ENCODE measurements around the gene PLEKHA4. TPM values are rescaled to one million over a fixed set of nuclear protein-coding genes. Genes with fewer than 3 reads are reported as not detected.

The PLEKHA4 gene
- total and polyA plus RNA-seq, 2 experiments from 2014 or later, result 12.2 to 12.3 TPM

- TF ChIP-seq JUNB (IDR thresholded peaks at IDR 0.05; ENCODE audit: unreplicated experiment), result no peak
- TF ChIP-seq ZNF462 (CRISPR knock-in tag; IDR thresholded peaks at IDR 0.05), result no peak
- TF ChIP-seq EZH2 (IDR thresholded peaks at IDR 0.05; ENCODE audit: low read depth, unreplicated experiment), result no peak
- no peak for TF ChIP-seq ZNF331 (CRISPR knock-in tag; IDR thresholded peaks at IDR 0.05; ENCODE audit: low read depth)
- TF ChIP-seq CTCF (conservative IDR thresholded peaks at IDR 0.05; ENCODE audit: low read depth in 2 of 2), result no peak
- no peak for ATAC-seq
- no peaks in the 10 kb centered on the region for H3K27me3 ChIP-seq (ENCODE audit: insufficient read depth)
- H3K4me1 ChIP-seq (ENCODE audit: insufficient read depth), result peaks cover 8% of the 10 kb centered on the region; the same call in 1 of the 2 replicates
- H3K9me3 Mint-ChIP-seq, result no peaks in the 10 kb centered on the region
- no peak overlapping the region for H3K4me2 ChIP-seq
- no peaks in the 10 kb centered on the region for H4K20me1 ChIP-seq (replicated peaks; ENCODE audit: insufficient read depth)
- no peaks in the 10 kb centered on the region for H3K9me2 ChIP-seq (ENCODE audit: insufficient read depth)
- no peak overlapping the region for H3K4me3 Mint-ChIP-seq
- no peak overlapping the region for H3K27ac Mint-ChIP-seq
- H2AFZ ChIP-seq, result no peak overlapping the region
- H3K36me3 Mint-ChIP-seq (ENCODE audit: low read depth), result peaks cover 22% of the 10 kb centered on the region
- no peaks in the 10 kb centered on the region for H3F3A ChIP-seq (replicated peaks; ENCODE audit: low read depth)
- H3K4me1 Mint-ChIP-seq, result peaks cover 17% of the 10 kb centered on the region
- no peaks in the 10 kb centered on the region for H3K79me2 ChIP-seq (replicated peaks; ENCODE audit: insufficient read depth)
- no peaks in the 10 kb centered on the region; the same call in 1 of the 2 replicates for H3K36me3 ChIP-seq (ENCODE audit: insufficient read depth)
- 0 out of 2 replicates have a peak overlapping the region, but pooled peaks have one; percentile 59 for H3K27ac ChIP-seq (ENCODE audit: low read depth)
- DNase-seq (ENCODE audit: low spot score), result no peak
- H3K27me3 Mint-ChIP-seq (ENCODE audit: insufficient read depth, low read depth, poor library complexity), result peaks cover 12% of the 10 kb centered on the region
- H3K4me3 ChIP-seq, result no peak overlapping the region
Observed at GRCh38 chr19:48862827-48863226, 5.6 kb downstream of the PLEKHA4 start.
